AG04449 (cell line): ENCODE data around the gene IL22.

Experiments
- CTCF ChIA-PET: fragments of 350-600 bp; formaldehyde crosslinking; extraction: SDS; loops from one replicate; lab custom pipeline; 2021; ENCODE audit warnings: antibody characterized with exemption; lab: Yijun Ruan, JAX
- POLR2A ChIA-PET: fragments of 400-600, 350-600 bp; formaldehyde crosslinking; extraction: SDS; loops from one replicate; lab custom pipeline; 2020; ENCODE audit warnings: antibody characterized with exemption, inconsistent platforms; lab: Yijun Ruan, JAX
- DNase-seq: peaks from one replicate; pipeline ENCODE4 v3.0.0-alpha.2; 2010; ENCODE audit warnings: low read depth, low spot score
- H3K4me3 ChIP-seq: 2 replicates; pipeline ENCODE4 v1.5.1; 2011; ENCODE audit warnings: low read depth, mild to moderate bottlenecking, control low read depth, low read length
- TF ChIP-seq, protein P1 (sequence below): IDR thresholded peaks from one replicate; pipeline ENCODE4 v1.5.1; 2011; ENCODE audit warnings: mild to moderate bottlenecking, moderate library complexity, low read length, control low read depth, inconsistent platforms; ENCODE audit not compliant: insufficient read depth; ENCODE audit errors: missing control alignments

IL22 gene

DNA sequence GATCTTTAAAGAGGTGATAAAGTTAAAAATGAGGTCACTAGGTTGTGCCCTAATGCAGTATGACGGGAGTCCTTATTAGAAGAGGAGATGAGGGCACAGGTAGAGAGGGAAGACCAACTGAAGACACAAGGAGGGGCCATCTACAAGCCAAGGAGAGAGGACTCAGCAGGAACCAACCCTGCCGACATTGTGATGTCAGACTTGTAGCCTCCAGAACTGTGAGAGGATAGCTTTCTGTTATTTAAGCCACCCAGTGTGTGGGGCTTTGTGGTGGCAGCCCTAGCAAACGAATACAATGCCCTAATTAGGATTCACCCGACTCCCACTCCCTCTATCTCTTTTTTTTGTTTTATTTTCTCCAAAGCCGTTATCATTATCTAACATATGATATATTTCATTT is 19.9 kb downstream of the IL22 start:
- H3K4me3 ChIP-seq: no peak overlapping the region
- TF ChIP-seq, protein P1, sequence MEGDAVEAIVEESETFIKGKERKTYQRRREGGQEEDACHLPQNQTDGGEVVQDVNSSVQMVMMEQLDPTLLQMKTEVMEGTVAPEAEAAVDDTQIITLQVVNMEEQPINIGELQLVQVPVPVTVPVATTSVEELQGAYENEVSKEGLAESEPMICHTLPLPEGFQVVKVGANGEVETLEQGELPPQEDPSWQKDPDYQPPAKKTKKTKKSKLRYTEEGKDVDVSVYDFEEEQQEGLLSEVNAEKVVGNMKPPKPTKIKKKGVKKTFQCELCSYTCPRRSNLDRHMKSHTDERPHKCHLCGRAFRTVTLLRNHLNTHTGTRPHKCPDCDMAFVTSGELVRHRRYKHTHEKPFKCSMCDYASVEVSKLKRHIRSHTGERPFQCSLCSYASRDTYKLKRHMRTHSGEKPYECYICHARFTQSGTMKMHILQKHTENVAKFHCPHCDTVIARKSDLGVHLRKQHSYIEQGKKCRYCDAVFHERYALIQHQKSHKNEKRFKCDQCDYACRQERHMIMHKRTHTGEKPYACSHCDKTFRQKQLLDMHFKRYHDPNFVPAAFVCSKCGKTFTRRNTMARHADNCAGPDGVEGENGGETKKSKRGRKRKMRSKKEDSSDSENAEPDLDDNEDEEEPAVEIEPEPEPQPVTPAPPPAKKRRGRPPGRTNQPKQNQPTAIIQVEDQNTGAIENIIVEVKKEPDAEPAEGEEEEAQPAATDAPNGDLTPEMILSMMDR: no peak
- ChIA-PET POLR2A (no interaction called here), CTCF (interaction anchor here (1.2 to 2.9 kb wide), 2 partner anchors 11 to 84 kb away, joined by 6 to 21 read pairs; no protein-coding TSS in a partner anchor)
- no peak for DNase-seq

DNA sequence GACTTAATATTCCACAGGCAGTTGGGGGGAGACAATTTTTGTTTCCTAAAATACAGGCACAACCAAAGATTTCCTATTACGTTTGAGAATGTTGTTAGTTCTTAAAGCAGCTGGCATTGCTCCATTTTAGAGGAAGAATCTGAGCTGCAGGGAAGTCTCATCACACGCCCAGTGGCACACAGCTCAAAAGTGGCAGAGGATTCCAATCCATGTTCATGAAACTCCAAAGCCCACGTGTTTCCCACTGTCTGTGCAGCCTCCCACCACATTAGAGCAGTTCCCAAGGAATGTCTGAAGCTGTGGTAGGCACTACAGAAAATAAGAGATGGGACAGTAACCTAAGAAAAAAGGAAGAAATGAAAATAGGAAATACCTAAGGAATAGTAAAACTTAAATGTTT is 21.7 kb downstream of the IL22 start:
- ChIA-PET POLR2A (interaction anchor here (0.8 kb wide), 1 partner anchor 79 kb away, joined by 4 read pairs; no protein-coding TSS in a partner anchor), CTCF (interaction anchor here (1.0 to 2.9 kb wide), 5 partner anchors 9 to 876 kb away, joined by 3 to 21 read pairs (median 4); no protein-coding TSS in a partner anchor)
- DNase-seq: no peak
- TF ChIP-seq, protein P1: no peak
- no peak overlapping the region for H3K4me3 ChIP-seq

DNA sequence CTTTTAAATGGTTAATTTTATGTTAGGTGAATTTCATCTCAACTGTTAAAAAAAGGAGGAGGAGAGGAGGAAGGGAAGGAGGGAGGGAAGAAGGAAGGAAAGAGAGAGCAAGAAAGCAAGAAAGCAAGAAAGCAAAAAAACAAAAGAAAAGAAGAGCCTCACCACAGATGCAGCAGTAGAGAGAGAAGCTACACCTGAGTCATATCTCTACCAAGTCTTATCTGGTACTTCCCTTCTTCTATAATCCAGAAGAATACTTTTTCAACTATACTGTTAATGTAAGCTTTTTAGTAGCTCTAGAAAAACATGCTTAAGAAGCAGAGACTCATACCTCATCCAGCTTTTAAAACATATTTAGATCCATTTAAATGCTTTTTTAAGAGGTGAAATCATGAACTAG is 22.2 kb downstream of the IL22 start:
- H3K4me3 ChIP-seq: no peak overlapping the region
- CTCF ChIA-PET: interaction anchor here (1.2 to 2.9 kb wide), 3 partner anchors 8 to 86 kb away, joined by 3 to 21 read pairs (median 14); no protein-coding TSS in a partner anchor
- no peak for DNase-seq
- TF ChIP-seq, protein P1: no peak
- POLR2A ChIA-PET: no interaction called here

DNA sequence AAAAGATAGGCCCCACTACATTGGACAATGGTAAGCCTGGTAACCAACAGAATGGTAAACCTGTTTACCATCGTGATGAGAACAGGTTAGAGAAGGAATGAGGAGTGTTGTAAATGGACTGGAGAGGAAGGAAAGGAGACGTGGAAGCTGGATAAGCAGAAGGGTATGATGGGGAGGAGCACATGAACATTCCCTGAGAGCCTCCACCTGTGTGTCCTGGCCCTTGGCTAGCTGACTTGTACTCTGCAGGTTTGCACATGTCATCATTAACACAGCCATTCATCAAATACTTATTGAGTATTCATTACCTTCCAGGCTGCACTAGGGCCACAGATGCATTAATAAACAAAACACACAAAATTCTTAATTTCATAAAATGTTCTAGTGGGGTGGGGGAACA is 23.4 kb downstream of the IL22 start:
- no peak overlapping the region for H3K4me3 ChIP-seq
- POLR2A ChIA-PET: no interaction called here
- TF ChIP-seq, protein P1: no peak
- no peak for DNase-seq
- CTCF ChIA-PET: no interaction called here

DNA sequence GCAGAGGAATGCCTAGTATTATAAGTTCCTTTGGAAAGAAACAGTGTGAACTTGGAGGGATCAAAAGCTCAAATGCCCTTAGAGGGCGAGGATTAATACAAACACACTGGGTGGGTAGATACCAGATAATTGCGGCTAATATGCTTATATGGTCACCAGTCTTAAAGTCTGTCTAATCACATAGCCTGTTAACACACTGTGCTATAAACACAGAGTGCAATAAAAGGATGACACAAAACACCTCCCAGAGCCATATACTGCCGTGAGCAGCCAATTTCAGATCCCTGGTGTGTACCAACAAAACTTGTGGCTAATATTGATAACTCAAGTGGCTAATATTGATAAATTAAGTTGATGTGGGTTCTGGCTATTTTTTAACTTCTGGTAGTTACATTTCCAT is 26.0 kb downstream of the IL22 start:
- ChIA-PET CTCF (interaction anchor here (0.9 kb wide), 1 partner anchor 9 kb away, joined by 3 read pairs; no protein-coding TSS in a partner anchor), POLR2A (no interaction called here)
- TF ChIP-seq, protein P1: no peak
- H3K4me3 ChIP-seq: no peak overlapping the region
- no peak for DNase-seq

DNA sequence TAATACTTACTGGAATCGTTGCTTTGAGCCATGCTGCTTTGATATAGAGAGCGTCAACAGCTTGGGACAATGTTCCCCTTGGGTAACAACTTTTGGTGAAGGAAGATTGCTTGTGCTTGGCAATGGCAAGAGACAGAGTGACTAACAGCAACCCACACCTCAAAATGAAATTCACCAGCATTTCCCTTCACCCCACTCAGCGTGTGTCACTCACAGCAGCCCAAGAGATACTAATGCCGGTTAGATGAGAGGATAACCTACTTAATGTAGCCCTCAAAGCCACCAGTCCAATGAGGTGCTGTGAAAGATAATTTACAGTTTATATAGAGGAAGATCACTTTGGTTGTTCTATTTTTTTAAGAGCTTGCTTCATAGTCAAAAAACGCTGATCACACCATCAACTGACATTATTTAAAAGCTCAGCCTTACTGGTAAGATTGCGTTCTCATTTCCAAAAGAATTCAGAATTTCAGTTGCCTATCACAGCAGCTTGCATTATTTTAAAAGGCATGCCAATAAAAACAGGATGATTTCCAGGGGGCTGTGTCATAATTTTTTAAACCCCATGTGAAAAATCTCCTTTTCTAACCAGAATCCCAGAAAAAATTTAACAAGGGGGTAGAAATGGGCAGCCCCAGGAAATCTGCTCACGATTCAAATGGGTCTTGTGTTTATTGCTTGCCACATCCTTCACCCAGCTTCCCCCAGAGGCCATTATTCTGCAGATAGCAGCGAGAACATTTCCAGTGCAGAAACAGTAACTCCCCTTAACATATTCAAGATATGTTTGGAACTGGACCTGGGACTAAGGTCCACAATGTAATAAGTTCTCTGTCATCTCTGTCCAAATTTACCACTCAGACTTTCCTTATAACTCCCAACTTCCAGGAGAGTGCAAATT is 27.6 kb downstream of the IL22 start, which contains the start of gene IL26:
TSS of gene IL26 (minus strand) at position 235 of the 901 bp plus-strand sequence. CDS start at position 181, 54 bp downstream.
- TF ChIP-seq, protein P1: no peak
- no peak within 1 kb of the TSS for H3K4me3 ChIP-seq
- POLR2A ChIA-PET: no interaction called here
- CTCF ChIA-PET: interaction anchor here (0.9 to 6.1 kb wide), 8 partner anchors 13 to 131 kb away, joined by 3 to 212 read pairs (median 24); no protein-coding TSS in a partner anchor
- no peak for DNase-seq
